T-helper 17 cell (primary cell): ENCODE data around the gene IL15RA. TPM values are rescaled to one million over a fixed set of nuclear protein-coding genes. Genes with fewer than 3 reads are reported as not detected.

Experiments used
- ATAC-seq: fragments of 150-1000 bp; cut with Tn5 transposase; 2 replicates; pipeline ENCODE4 v1.10.0; 2021; ENCODE audit warnings: mild to moderate bottlenecking, moderate library complexity
- DNase-seq, 3 donors: peaks; one replicate each; pipeline versions ENCODE4 v3.0.0 to v3.0.0-alpha.2; 2020 to 2021
- H3K9me3 ChIP-seq: one replicate; pipeline ENCODE4 v1.7.0; 2013; ENCODE audit warnings: low read length, mild to moderate bottlenecking; ENCODE audit not compliant: control insufficient read depth, poor library complexity, severe bottlenecking
- H3K27ac Mint-ChIP-seq: one replicate; pipeline ENCODE4 v1.8.0; 2022; ENCODE audit warnings: mild to moderate bottlenecking, moderate library complexity, mixed read lengths
- H3K27me3 Mint-ChIP-seq: one replicate; pipeline ENCODE4 v1.8.0; 2022; ENCODE audit warnings: mixed read lengths
- H3K36me3 Mint-ChIP-seq: one replicate; pipeline ENCODE4 v1.8.0; 2022; ENCODE audit warnings: low read depth, mixed read lengths
- H3K4me1 Mint-ChIP-seq: one replicate; pipeline ENCODE4 v1.8.0; 2022; ENCODE audit warnings: mild to moderate bottlenecking, mixed read lengths
- H3K4me3 Mint-ChIP-seq: one replicate; pipeline ENCODE4 v1.8.0; 2022; ENCODE audit warnings: mild to moderate bottlenecking, moderate library complexity, mixed read lengths
- total RNA-seq, 4 donors: library from RNA in 2 of 4; stranded (reverse) in 2 of 4; gene quantifications; one replicate each; pipeline ENCODE4 v1.2.3 and lab custom pipeline; 2022 to 2026

IL15RA gene
- total RNA-seq, 2 donors from 2014 or later = 12.6 to 13.0 TPM

DNA sequence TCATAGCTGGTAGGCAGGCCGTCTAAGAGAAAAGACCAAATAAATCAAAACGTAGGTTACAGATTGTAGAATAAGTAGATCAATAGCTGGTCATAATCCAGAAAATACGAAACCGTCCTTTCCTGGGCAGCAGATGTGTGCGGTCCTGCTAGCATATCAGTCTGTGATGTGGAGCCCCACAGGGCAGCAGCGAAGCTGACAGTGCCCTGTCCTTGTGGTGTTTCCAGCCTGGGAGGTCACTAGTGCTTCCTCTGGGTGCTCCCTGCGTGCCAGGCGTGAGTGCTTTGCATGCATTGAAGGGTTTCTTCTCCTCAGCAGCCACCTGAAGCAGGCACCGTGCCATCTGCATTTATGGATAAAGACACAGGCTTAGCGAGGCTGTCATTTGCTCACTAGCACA, 41.7 kb downstream of the IL15RA start:
- no peak overlapping the region for H3K27ac Mint-ChIP-seq
- ATAC-seq = no peak

DNA sequence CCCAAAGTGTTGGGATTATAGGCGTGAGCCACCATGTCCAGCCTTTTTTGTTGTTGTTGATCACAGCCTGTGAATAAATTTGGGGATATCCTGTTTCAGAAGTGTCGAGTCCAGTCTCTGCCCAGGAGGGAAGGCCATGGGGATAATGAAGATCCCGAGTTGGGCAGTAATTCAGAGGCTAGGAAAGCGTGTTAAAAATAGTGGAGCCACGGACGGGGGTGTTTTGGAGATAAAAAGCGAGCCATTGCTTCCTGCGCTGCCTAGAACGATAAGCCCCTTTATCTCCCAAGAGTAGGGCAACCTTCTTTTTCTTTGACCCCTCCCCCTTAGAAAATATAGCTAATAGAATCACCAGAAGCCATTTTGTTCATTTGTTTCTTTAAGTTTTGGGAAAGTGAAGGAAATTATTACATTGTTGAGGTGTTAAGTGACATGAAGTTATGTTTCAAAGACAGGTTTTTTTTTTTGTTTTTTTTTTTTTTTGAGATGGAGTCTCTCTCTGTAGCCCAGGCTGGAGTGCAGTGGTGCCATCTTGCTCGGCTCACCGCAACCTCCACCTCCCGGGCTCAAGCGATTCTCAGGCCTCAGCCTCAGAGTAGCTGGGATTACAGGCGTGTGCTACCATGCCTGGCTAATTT, 43.3 kb downstream of the IL15RA start:
- Mint-ChIP-seq H3K4me1 (peaks cover 2% of the 10 kb centered on the region), H3K27ac (peak overlapping the region; percentile 57), H3K27me3 (no peaks in the 10 kb centered on the region), H3K4me3 (no peak overlapping the region), H3K36me3 (peaks cover 16% of the 10 kb centered on the region)
- ATAC-seq (no peak), DNase-seq (no peak)
- no peaks in the 10 kb centered on the region for H3K9me3 ChIP-seq

More for the DNA sequence above, 41.7 kb downstream of the IL15RA start:
- H3K36me3 Mint-ChIP-seq = peaks cover 16% of the 10 kb centered on the region
- H3K27me3 Mint-ChIP-seq = no peaks in the 10 kb centered on the region
- no peaks in the 10 kb centered on the region for H3K9me3 ChIP-seq
- H3K4me3 Mint-ChIP-seq = no peak overlapping the region
- H3K4me1 Mint-ChIP-seq = peaks cover 2% of the 10 kb centered on the region
- DNase-seq = no peak

DNA sequence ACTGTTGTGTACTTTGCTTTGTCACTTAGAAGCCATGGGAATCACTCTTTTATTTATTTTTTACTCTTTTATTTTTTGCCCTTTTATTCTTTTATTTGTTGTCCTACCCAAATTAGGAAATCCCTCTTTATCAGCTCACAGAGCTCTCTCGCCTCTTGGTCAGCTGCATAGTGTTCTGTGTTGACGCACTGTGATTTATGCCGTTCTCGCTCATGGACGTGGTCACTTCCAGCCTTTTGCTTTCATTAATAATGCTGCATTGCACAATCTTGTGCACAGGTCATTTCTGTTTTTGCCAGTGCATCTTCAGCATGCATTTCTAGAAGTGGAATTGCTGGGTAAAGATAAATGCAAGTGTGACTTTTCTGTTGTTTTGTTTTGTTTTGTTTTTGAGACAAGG, 45.0 kb downstream of the IL15RA start:
- DNase-seq (no peak), ATAC-seq (no peak)
- Mint-ChIP-seq H3K4me1 (no peaks in the 10 kb centered on the region), H3K27ac (no peak overlapping the region), H3K4me3 (no peak overlapping the region), H3K36me3 (peaks cover 8% of the 10 kb centered on the region), H3K27me3 (no peaks in the 10 kb centered on the region)
- no peaks in the 10 kb centered on the region for H3K9me3 ChIP-seq

DNA sequence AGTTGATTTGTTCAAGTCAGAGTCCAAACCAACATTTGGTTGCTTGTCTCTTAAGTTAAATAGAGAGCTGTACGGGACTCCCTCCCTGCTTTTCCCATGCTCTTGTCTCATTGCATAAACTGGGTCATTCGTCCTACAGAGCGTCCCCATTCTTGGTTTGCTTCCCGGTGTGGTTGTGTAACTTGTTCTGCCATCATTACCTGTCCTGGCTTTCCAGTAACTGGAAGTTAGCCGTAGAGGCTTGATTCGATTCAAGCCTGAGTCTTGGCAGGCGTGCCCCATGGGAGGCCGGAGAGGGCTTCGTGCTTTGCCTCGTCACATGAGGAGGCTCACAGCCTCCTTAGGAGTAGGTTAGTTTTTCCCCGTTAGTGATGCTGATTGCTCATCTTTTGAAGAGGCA, 47.1 kb downstream of the IL15RA start:
- H3K4me1 Mint-ChIP-seq = no peaks in the 10 kb centered on the region
- H3K4me3 Mint-ChIP-seq = no peak overlapping the region
- H3K36me3 Mint-ChIP-seq = peaks cover 3% of the 10 kb centered on the region
- no peak for DNase-seq
- H3K27ac Mint-ChIP-seq = peak overlapping the region; percentile 16
- no peak for ATAC-seq
- no peaks in the 10 kb centered on the region for H3K27me3 Mint-ChIP-seq
- no peaks in the 10 kb centered on the region for H3K9me3 ChIP-seq

DNA sequence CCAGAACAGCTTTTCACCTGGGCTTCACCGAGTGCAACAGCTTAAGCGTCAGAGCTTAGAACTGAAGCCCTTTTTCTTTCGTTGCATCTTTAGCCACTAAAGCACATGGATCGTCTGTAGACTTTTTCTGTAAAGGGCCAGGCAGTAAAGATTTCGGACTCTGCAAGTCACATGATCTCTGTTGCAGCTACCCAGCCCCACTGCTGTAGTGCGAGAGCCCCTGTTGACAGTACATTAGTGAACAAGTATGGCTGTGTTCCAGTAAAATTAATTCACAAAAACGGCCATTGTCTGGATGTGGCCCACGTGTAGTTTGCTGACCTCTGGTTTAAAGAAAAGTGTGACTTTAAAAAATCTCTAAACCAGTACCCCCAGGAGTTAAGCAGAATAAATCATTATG, 47.9 kb downstream of the IL15RA start:
- Mint-ChIP-seq H3K27ac (no peak overlapping the region), H3K36me3 (peaks cover 7% of the 10 kb centered on the region), H3K27me3 (no peaks in the 10 kb centered on the region), H3K4me3 (no peak overlapping the region), H3K4me1 (no peaks in the 10 kb centered on the region)
- no peak for ATAC-seq
- no peaks in the 10 kb centered on the region for H3K9me3 ChIP-seq
- no peak for DNase-seq

DNA sequence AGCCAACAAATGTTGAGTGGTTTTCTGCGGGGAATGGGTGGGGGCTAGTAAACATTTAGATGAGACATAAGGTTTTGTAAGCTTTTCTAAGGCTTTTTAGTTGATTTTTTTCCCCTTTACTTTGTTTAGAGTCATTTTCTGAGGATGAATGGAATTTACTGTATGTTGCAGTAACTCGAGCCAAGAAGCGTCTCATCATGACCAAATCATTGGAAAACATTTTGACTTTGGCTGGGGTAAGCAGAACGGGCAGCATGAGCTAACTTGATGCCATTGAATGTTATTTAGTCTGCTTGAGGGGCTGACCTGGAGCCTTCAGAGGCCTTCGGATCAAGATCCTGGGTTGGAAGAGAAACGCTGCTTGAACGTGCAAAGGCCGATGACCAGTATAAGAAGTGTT, 50.0 kb downstream of the IL15RA start:
- H3K9me3 ChIP-seq = no peaks in the 10 kb centered on the region
- H3K27me3 Mint-ChIP-seq = no peaks in the 10 kb centered on the region
- ATAC-seq = no peak
- H3K36me3 Mint-ChIP-seq = peaks cover 7% of the 10 kb centered on the region
- H3K4me1 Mint-ChIP-seq = no peaks in the 10 kb centered on the region
- H3K4me3 Mint-ChIP-seq = no peak overlapping the region
- no peak for DNase-seq
- H3K27ac Mint-ChIP-seq = no peak overlapping the region

DNA sequence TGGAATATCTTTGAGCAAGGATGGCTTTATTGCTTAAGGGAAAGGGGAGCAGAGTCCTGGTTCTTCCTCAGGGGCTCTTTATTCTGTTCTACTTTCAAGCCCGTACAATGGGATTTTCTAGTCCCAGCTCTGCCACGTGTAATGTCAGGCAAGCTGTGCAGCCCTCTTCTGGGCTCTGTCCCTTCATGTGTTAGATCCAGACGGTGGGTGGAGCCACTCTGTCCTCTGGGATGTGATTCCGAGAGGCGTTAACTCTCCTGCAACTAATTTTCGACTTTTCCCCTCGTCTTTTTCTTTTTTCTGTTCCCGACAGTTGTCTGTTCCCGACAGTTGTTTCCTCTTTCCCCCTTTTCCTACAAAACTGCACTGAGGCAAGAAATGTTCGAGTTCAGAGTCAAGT, 52.5 kb downstream of the IL15RA start:
- Mint-ChIP-seq H3K27me3 (no peaks in the 10 kb centered on the region), H3K36me3 (peaks cover 11% of the 10 kb centered on the region), H3K4me3 (no peak overlapping the region), H3K4me1 (peaks cover 4% of the 10 kb centered on the region), H3K27ac (no peak overlapping the region)
- ATAC-seq (no peak), DNase-seq (no peak)
- no peaks in the 10 kb centered on the region for H3K9me3 ChIP-seq

DNA sequence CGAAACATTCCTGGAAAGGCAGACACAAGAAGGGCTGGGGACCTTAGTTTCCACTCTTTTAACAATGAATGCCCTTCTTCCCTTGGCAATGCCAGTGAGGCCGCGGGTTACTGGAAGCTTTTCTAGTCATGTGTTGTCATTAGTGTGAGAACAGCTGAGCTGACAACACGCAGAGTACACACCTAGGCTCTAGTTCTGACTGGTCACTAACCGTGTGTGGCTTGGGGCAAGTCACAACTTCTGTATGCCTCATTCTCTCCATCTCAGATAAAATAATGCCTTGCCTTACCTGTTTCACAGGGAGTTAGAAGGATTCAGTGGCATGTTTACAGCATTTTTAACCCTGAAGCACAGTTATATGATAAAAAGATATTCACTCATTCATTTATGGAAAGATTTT, 55.6 kb downstream of the IL15RA start:
- no peak for DNase-seq
- H3K4me1 Mint-ChIP-seq = peaks cover 4% of the 10 kb centered on the region
- no peak overlapping the region for H3K27ac Mint-ChIP-seq
- peaks cover 14% of the 10 kb centered on the region for H3K36me3 Mint-ChIP-seq
- no peaks in the 10 kb centered on the region for H3K27me3 Mint-ChIP-seq
- no peaks in the 10 kb centered on the region for H3K9me3 ChIP-seq
- ATAC-seq = no peak
- H3K4me3 Mint-ChIP-seq = no peak overlapping the region

DNA sequence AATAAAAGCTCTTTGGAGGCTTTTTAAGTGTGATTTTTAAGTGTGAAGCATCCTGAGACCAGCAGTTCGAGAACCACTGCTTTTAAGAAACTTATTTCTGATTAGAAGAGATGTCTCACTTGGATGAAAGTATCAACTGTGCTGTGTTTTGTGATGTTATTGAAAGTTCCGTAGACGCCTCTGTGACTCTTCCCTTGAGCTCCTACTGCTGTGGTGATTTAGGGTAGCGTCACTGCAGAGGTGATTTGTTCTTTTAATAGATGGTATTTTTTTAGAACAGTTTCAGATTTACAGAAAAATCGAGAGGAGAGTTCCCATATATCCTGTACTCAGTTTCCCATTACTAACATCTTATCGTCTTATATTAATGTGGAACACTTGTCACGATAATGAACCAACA, 57.8 kb downstream of the IL15RA start:
- Mint-ChIP-seq H3K4me1 (peaks cover 9% of the 10 kb centered on the region), H3K27ac (no peak overlapping the region), H3K27me3 (no peaks in the 10 kb centered on the region), H3K36me3 (peaks cover 15% of the 10 kb centered on the region), H3K4me3 (no peak overlapping the region)
- DNase-seq (no peak), ATAC-seq (no peak)
- no peaks in the 10 kb centered on the region for H3K9me3 ChIP-seq

DNA sequence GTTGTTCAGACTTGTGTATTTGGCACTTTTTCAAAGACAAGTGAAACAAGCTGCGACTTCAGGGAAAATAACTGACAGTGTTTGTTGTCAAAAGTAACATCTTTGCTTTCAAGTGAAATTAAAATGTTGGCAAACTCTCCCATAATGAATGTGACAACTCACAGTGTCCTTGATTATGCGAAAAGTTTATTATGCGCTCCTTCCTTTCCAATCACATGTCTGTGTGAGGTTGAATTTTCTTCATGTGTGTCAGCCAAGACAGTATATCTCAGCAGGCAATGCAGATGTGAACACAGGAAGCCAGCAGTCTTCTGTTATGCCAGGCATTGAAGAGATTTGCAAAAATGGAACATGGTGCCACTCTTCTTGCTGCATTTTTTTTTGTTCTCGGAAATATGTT, 58.6 kb downstream of the IL15RA start:
- H3K4me3 Mint-ChIP-seq = no peak overlapping the region
- H3K4me1 Mint-ChIP-seq = peaks cover 12% of the 10 kb centered on the region
- DNase-seq (no peak), ATAC-seq (no peak)
- H3K36me3 Mint-ChIP-seq = peaks cover 16% of the 10 kb centered on the region
- no peaks in the 10 kb centered on the region for H3K27me3 Mint-ChIP-seq
- no peaks in the 10 kb centered on the region for H3K9me3 ChIP-seq
- no peak overlapping the region for H3K27ac Mint-ChIP-seq

DNA sequence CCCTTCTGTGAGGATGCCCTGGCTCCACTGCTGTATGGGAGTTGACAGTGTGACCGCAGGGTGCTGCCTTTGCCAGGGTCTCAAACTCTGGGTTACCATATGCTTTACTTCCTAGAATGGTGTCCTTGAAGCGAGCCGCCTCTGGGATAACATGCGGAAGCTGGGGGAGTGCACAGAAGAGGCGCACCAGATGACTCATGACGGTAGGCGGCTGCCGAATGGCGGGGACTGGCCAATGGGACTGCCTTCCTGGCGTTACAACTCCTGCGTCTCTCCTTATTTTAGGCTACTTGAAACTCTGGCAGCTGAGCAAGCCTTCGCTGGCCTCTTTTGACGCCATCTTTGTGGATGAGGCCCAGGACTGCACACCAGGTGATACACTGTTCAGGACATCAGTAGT, 60.0 kb downstream of the IL15RA start:
- Mint-ChIP-seq H3K36me3 (peaks cover 16% of the 10 kb centered on the region), H3K4me1 (peaks cover 12% of the 10 kb centered on the region), H3K27me3 (no peaks in the 10 kb centered on the region), H3K27ac (no peak overlapping the region), H3K4me3 (no peak overlapping the region)
- H3K9me3 ChIP-seq = no peaks in the 10 kb centered on the region
- DNase-seq = no peak
- no peak for ATAC-seq

DNA sequence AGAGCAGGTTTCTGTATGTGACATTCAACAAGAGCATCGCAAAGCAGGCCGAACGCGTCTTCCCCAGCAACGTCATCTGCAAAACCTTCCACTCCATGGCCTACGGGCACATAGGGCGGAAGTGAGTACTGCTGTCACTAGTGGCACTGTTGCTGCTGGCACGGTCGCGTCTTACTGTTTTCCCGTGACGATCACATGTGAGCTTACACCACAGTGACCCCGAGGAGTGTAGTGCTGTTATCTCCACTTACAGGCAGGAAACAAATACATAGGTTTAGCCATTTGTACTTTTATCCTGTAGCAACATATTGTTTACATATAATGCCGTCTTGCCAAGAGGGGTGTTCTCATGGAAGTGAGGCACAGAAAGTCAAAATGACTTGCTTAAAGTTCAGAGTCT, 61.9 kb downstream of the IL15RA start:
- Mint-ChIP-seq H3K27ac (peak overlapping the region; percentile 47), H3K27me3 (no peaks in the 10 kb centered on the region), H3K36me3 (peaks cover 15% of the 10 kb centered on the region), H3K4me3 (no peak overlapping the region), H3K4me1 (peaks cover 11% of the 10 kb centered on the region)
- no peaks in the 10 kb centered on the region for H3K9me3 ChIP-seq
- DNase-seq = no peak
- ATAC-seq = no peak

DNA sequence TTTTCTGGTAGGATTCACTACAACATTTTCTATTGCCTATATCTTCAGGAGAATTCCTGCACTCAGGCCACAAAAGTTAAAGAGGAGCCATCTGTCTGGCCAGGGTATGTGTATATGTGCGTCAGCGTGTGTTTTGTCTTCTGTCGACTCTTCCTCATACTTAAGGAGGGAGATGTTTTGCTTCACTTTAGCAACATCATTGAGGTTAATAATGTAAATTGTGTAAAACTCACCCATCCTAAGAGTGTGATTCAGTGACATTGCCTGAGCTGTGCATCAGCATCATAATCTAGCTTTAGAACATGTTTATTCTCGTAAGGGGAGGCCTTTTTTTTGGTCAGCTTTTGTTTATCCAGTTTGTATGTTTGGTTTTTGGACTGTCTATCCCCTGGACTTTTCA, 63.6 kb downstream of the IL15RA start:
- no peaks in the 10 kb centered on the region for H3K9me3 ChIP-seq
- DNase-seq (no peak), ATAC-seq (no peak)
- H3K27me3 Mint-ChIP-seq = no peaks in the 10 kb centered on the region
- H3K4me1 Mint-ChIP-seq = peaks cover 11% of the 10 kb centered on the region
- no peak overlapping the region for H3K27ac Mint-ChIP-seq
- no peak overlapping the region for H3K4me3 Mint-ChIP-seq
- H3K36me3 Mint-ChIP-seq = peaks cover 15% of the 10 kb centered on the region

DNA sequence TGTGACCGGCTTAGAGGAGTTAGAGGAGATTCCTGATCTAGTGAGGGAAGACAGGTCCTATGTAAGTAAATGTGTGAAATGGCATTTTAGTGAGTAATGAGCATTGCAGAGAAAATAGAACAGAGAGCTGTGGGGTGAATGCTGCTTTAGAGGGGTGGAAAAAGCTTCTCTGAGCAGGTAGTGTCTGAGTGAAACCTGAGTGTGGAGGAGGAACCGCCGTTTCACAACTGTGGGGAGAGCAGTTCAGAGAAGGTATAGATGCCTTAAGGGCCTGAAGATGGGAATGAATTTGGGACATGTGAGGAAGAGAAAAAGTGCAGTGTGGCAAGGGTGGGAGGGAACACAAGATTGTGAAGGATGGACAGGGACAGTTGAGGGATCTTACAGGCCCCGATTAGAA, 65.7 kb downstream of the IL15RA start:
- Mint-ChIP-seq H3K27ac (peak overlapping the region; percentile 86), H3K4me1 (peaks cover 19% of the 10 kb centered on the region), H3K36me3 (peaks cover 12% of the 10 kb centered on the region), H3K27me3 (no peaks in the 10 kb centered on the region), H3K4me3 (no peak overlapping the region)
- no peak for ATAC-seq
- H3K9me3 ChIP-seq = no peaks in the 10 kb centered on the region
- no peak for DNase-seq
